ENCODE results near the gene CIB4. TPM values are rescaled to one million over a fixed set of nuclear protein-coding genes. Genes with fewer than 3 reads are reported as not detected.

CIB4 gene
- total RNA-seq, result not detected in 2 replicates

DNA sequence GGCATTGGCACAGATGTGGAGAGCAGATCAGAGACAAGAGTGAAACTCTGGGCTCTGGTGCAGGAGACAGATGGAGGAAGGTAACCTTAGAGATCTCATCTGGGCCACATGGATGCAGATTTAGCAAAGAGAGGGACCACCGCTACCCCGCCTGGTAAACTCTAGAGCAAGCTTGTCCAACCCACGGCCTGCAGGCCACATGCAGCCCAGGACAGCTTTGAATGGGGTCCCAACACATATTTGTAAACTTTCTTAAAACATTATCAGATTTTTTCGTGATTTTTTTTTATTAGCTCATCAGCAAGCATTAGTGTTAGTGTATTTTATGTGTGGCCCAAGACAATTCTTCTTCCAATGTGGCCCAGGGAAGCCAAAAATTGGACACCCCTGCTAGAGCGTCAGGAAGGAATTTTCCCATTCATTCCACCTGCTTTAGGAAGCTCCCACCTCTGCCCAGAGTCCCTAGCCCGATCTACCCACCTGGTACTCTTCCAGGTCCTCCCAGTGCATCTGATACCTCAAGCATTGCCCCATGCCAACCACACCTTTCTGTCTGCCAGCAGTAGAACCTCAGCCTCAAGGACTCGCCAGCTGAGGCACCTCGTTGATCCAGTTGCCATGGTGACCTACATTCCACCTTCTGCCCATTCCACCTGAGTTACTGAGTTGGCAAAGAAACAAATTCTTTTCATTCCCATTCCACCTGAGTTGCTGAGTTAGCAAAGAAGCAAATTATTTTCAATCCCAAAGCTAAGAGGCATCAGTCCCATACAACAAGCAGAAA, at the start of gene CIB4:
Gene CIB4, minus strand, starts transcription at position 586 of the 784 bp plus-strand sequence. Its CDS starts 52 bp downstream, at position 534.

Small RNAs within 50 kb of the gene (small RNA-seq; reads per million reads assigned to genes)
- gene AC015977.1, result not detected

Other genes with a start within 250 kb of the CIB4 start
- gene DRC1, start 239.4 kb downstream of the CIB4 start, total RNA-seq, result not detected in 2 replicates
- under 0.01 and 0.14 TPM in 2 replicates for gene OTOF, start 163.2 kb downstream of the CIB4 start, total RNA-seq
- gene KCNK3, start 51.4 kb upstream of the CIB4 start, total RNA-seq, result not detected in 2 replicates
- 38.2 and 57.1 TPM in 2 replicates for gene SLC35F6, start 122.9 kb upstream of the CIB4 start, total RNA-seq
- 17.0 and 31.7 TPM in 2 replicates for gene CENPA, start 144.7 kb upstream of the CIB4 start, total RNA-seq
- gene DPYSL5, start 206.8 kb upstream of the CIB4 start, total RNA-seq, result not detected in 2 replicates

Data from thoracic aorta endothelial cell (primary cell).